Skin of body (tissue), 2 donors: Measurements from ENCODE around the gene PRODH2. TPM values are rescaled to one million over a fixed set of nuclear protein-coding genes. Genes with fewer than 3 reads are reported as not detected.
"Not testable (repeated sequence)": the region's sequence is repeated elsewhere in the genome, so short reads cannot be mapped to it uniquely, and the experiment has no call there.

Source experiments
- DNase-seq: peaks from one replicate; lab custom pipeline; 2025; lab: John Stamatoyannopoulos, UW
- total RNA-seq: library from RNA; depleted of rRNA; stranded (reverse); fragments of >200 nt; gene quantifications from one replicate; pipeline ENCODE4 v1.2.3, GENCODE V29; 2014

Gene PRODH2
- total RNA-seq, 1 donor from 2014 or later: not detected

- DNase-seq: no peak
Observed at GRCh38 chr19:35843676-35844481, 31.2 kb upstream of the PRODH2 start.

GRCh38 chr19:35842666-35843272, 30.1 kb upstream of the PRODH2 start:
- no peak for DNase-seq

DNA sequence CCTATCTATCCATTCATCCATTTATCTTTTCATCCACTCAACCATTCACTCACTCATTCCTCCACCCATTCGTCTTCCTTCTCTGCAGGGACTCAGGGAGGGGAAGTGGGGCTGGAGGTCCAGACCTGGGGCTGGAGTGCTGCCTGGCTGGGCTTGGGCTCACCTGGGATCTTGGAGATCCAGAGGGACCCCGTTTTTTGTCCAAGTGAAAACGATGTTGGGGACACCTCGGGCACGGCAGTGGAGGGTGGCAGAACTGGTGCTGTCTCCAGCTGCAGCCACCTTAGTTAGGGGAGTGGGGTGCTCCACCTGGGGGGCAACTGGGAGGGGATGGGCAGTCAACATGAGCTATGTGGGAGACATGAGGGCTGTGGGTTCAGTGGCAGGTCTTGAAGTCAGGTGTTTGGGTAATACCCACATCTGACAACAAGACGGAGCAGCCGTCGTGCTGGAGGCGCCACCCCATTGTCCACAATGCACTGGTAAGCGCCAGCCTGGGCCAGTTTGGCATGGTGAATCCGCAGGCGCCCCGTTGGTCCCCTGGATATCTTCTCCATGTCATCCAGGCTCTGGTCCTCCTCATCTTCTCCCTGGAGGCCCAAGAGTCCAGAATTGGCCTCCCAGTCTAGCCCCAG, 29.4 kb upstream of the PRODH2 start:
- no peak for DNase-seq

- DNase-seq: not testable (repeated sequence)
Observed at GRCh38 chr19:35836096-35836495, 23.5 kb upstream of the PRODH2 start.

GRCh38 chr19:35833972-35834371, 21.3 kb upstream of the PRODH2 start:
- no peak for DNase-seq

GRCh38 chr19:35832054-35832453, 19.4 kb upstream of the PRODH2 start:
- DNase-seq: no peak

DNA sequence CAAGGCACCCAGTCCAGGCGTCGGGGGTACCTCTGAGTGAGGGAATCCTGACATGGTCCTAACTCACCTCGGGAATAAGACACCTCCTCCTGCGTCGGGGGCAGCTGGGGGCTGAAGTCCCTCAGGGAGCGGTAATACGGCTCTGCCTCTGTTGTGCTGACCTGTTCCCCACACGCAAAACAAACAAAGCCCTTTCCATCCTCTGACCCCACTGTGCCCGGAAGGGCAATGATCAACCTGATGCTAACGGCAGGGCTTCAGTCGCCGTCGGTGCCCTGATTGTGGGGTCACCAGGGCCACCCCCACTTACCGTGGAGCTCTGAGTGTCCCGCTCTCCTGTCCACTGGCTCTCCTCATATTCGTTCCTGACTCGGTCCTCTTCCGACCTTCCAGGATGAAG, 18.3 kb upstream of the PRODH2 start:
- DNase-seq: no peak

GRCh38 chr19:35828692-35829301, 16.2 kb upstream of the PRODH2 start:
- peak; percentile 19 for DNase-seq

DNA sequence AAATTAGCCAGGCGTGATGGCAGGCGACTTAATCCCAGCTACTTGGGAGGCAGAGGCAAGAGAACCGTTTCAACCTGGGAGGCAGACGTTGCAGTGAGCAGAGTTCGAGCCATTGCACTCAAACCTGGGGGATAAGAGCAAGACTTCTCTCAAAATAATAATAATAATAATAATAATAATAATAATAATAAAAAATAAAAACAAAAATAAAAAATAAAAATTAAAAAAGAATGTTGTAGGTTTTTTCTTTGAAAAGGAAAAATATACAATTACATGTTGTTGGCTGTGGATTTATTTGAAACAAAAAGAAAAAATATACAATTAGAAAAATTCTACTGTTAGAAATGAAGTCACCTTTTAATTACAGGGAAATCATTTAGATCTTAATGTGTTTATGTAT, 11.5 kb upstream of the PRODH2 start:
- no peak for DNase-seq

DNA sequence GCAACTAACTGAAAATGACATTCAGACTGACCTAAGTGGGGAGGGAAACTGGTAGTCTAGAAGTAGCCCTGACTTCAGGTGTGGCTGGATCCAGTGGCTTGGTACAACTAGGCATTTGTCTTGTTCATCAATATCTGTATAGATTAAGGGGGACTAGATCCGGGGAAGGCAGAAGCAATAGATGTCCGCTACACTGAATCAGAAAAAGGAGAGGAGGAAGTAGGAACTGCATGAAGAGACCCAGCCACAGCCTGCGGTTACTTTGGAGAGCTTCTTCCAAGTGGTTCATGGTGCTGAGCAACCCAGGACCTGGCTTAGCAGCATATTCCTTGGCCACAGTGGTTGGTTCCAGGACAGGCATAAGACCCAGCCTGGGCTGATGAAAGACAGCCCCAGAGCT, 9.9 kb upstream of the PRODH2 start:
- DNase-seq: no peak

DNA sequence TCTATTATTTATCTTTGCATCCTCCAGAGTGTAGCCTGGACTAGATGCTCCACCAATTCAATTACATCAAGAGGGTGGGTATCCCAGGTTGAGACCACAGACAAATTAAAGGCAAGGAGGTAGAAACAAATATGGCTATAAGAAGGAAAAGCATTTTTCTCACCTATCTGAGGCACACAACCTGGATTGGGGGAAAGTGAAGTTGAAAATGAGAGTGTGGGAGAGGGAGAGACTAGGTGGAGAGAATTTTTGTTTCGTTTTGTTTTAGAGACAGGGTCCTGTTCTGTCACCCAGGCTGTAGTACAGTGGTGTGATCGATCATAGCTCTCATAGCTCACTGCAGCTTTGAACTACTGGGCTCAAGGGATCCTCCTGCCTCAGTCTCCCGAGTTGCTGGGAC, 5.8 kb upstream of the PRODH2 start:
- DNase-seq: no peak

- no peak for DNase-seq
Observed at GRCh38 chr19:35816846-35817245, 4.2 kb upstream of the PRODH2 start.

DNA sequence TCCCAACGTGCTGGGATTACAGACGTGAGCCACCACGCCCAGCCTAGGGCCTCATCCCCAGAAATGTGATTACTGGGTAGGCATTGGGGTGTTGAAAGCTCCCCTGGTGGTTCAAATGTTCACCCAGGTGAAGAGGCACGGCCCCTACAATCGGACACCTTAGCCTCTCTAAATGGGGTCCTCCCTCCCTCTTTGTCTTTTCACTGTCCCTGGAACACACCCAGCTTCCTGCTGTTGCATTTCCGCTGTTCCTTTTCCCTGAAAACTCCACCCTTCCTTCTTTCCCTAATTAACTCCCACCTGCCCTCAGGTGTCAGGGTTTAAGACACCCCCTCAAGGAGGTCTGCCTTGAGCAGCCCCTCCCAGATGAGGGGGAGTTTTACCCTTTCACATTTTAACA, 3.6 kb upstream of the PRODH2 start:
- DNase-seq: no peak

GRCh38 chr19:35813043-35813890, 622 bp upstream of the PRODH2 start:
- DNase-seq: no peak

DNA sequence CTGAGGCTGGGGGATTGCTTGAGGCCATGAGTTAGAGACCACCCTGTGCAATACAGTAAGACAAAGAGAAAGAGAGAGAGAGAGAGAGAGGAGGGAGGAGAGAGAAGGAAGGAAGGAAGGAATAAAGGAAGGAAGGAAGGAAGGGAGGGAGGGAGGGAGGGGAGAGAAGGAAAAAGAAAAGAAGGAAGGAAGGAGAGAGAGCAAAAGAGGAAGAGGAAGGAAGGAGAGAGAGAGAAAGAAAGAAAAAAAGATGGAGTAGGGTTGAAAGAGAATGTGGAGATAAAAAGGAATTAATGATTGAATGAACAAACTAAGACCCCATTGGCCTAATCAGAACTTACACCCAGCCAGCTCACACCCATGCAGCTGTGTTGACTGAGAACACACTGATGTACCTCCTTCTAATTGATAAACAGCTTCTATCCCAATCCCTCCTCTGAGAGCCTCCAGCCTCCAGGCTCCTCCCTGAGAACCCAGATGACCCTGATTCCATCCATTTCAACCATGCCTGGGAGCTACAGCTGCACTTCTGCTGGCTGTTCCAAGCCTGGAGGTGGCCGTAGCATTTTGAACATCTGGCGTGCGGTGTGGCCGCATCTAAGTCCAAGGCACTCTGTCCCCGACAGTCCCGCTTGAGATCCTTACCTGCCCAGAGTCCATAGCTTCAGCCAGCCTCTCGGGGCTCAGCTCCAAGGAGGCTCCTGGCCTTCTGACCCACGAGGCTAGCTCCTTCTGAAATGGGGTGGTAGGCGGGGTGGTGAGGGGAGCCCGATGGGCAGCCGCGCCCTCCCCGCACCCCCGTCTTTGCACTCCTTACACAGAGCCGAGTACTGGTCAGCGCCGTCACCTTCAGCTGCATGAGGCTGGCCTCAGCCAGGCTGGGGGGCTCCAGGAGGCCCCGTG, 1.1 kb downstream of the PRODH2 start:
- no peak for DNase-seq

GRCh38 chr19:35807633-35808032, 5.0 kb downstream of the PRODH2 start:
- no peak for DNase-seq

DNA sequence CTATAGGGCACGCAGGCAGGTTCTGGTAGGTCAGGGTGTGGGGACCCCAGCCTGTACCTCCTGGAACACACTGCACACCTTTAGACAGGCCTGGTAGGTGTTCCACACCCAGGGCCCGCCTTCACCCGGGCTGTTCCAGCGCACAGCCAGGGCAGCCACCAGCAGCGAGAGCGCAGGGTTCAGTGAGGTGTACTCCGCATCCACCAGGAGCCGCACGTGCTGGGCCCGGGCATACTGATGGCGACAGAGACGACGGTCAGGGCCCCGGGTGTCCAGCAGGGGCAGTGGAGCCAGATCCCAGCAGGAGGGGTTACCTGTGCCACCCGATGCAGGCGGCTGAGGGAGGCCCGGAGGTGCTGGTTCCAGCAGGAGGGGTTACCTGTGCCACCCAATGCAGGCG, 6.0 kb downstream of the PRODH2 start:
- no peak for DNase-seq

- no peak for DNase-seq
Observed at GRCh38 chr19:35805526-35806102, 7.0 kb downstream of the PRODH2 start.

DNA sequence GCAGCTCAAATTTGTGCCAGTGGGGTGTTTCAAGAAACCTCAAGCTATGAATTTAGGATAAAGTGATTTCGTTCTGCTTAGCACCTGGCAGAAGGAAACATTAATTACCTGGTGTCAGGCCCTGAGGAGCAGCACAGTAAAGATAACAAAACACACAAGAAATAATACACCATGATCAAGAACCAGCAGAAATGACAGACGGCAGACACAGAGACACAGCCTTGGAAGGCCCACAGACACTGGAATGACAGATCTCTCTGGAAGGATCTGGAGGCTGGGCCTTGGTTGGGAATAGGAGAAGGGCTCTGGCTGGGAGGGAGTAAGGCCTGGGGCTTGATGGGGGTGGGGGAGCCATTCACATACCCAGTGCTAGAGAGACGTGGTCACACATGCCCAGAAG, 10.8 kb downstream of the PRODH2 start:
- DNase-seq: no peak

- DNase-seq: no peak
Observed at GRCh38 chr19:35797663-35798062, 15.0 kb downstream of the PRODH2 start.
